Measurements from ENCODE around the gene TSC22D2.

TSC22D2 gene

GRCh38 chr3:150367757-150368156 lies 40.3 kb upstream of the TSC22D2 start:
- no peak for DNase-seq (ENCODE audit: low read depth)
- TF ChIP-seq, protein P1, sequence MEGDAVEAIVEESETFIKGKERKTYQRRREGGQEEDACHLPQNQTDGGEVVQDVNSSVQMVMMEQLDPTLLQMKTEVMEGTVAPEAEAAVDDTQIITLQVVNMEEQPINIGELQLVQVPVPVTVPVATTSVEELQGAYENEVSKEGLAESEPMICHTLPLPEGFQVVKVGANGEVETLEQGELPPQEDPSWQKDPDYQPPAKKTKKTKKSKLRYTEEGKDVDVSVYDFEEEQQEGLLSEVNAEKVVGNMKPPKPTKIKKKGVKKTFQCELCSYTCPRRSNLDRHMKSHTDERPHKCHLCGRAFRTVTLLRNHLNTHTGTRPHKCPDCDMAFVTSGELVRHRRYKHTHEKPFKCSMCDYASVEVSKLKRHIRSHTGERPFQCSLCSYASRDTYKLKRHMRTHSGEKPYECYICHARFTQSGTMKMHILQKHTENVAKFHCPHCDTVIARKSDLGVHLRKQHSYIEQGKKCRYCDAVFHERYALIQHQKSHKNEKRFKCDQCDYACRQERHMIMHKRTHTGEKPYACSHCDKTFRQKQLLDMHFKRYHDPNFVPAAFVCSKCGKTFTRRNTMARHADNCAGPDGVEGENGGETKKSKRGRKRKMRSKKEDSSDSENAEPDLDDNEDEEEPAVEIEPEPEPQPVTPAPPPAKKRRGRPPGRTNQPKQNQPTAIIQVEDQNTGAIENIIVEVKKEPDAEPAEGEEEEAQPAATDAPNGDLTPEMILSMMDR (IDR thresholded peaks at IDR 0.05; ENCODE audit: control insufficient read depth, insufficient read depth, low read depth, low read length, missing control alignments), result no peak
- H3K4me3 ChIP-seq (ENCODE audit: control insufficient read depth, low read depth, low read length), result no peak overlapping the region

- peak overlapping the region; percentile 46 for H3K4me3 ChIP-seq (ENCODE audit: control insufficient read depth, low read depth, low read length)
- DNase-seq (ENCODE audit: low read depth), result peak; percentile 88
- TF ChIP-seq, protein P1 (IDR thresholded peaks at IDR 0.05; ENCODE audit: control insufficient read depth, insufficient read depth, low read depth, low read length, missing control alignments), result peak; percentile 26
These were observed 37.9 kb upstream of the TSC22D2 start for GRCh38 chr3:150370122-150370602.

- peak overlapping the region; percentile 46 for H3K4me3 ChIP-seq (ENCODE audit: control insufficient read depth, low read depth, low read length)
- TF ChIP-seq, protein P1 (IDR thresholded peaks at IDR 0.05; ENCODE audit: control insufficient read depth, insufficient read depth, low read depth, low read length, missing control alignments), result no peak
- no peak for DNase-seq (ENCODE audit: low read depth)
These were observed 37.1 kb upstream of the TSC22D2 start for GRCh38 chr3:150370999-150371398.

DNA sequence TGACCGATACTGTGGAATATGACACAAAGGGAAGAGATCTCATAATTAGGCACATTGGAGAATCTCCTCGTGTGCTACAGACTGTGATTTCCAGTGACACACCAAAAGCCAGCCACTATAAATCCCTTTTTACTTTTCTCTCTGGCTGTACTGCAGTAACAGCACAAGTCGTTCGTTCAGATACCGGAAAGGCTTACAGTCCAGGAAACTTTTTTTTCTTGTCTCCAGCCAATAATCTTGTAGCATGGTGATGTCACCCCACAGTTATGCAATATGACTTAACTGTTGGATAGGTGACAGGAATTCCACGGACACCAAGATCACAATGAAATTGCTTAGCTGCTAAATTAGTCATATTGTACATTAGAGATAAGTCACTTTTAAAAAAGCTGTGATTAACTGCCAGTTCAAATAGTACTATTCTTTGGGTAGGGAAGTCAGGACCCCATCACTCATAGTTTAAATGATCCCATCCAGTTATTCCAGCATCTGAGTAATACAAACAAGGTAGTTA lies 36.3 kb upstream of the TSC22D2 start:
- peak overlapping the region; percentile 2 for H3K4me3 ChIP-seq (ENCODE audit: control insufficient read depth, low read depth, low read length)
- DNase-seq (ENCODE audit: low read depth), result peak; percentile 99
- TF ChIP-seq, protein P1 (IDR thresholded peaks at IDR 0.05; ENCODE audit: control insufficient read depth, insufficient read depth, low read depth, low read length, missing control alignments), result no peak

DNA sequence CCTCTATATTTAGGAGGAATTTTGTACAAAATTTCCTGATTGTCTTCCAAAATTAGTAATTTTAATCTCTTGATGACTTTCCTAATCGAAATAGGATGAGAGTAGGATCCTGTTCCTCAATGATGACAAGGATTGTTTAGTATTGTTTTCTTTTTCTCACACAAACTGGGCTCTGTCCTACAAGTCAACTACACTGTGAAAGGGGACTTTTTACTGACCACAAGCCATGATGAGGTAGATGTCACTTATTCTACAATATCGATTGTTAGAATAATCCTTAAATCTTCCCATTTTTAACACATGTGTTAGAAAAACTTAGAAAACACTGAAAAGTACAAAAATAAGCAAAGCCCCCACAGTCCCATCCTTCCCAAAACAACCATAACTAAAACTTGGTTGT lies 35.8 kb upstream of the TSC22D2 start:
- H3K4me3 ChIP-seq (ENCODE audit: control insufficient read depth, low read depth, low read length), result no peak overlapping the region
- TF ChIP-seq, protein P1 (IDR thresholded peaks at IDR 0.05; ENCODE audit: control insufficient read depth, insufficient read depth, low read depth, low read length, missing control alignments), result no peak

GRCh38 chr3:150372722-150373121 lies 35.4 kb upstream of the TSC22D2 start:
- DNase-seq (ENCODE audit: low read depth), result no peak
- H3K4me3 ChIP-seq (ENCODE audit: control insufficient read depth, low read depth, low read length), result no peak overlapping the region
- TF ChIP-seq, protein P1 (IDR thresholded peaks at IDR 0.05; ENCODE audit: control insufficient read depth, insufficient read depth, low read depth, low read length, missing control alignments), result peak; percentile 22

More for the DNA sequence above, 35.8 kb upstream of the TSC22D2 start:
- no peak for DNase-seq (ENCODE audit: low read depth)

All from AG09309 (cell line).